Esophagus (tissue), 2 donors: ENCODE measurements around the gene NINL. TPM values are rescaled to one million over a fixed set of nuclear protein-coding genes. Genes with fewer than 3 reads are reported as not detected.
A peak's percentile ranks its signal among the peaks of the same experiment; 100 is the strongest.
"Not testable (repeated sequence)": the region's sequence is repeated elsewhere in the genome, so short reads cannot be mapped to it uniquely, and the experiment has no call there.

Experiments used
- H3K27ac ChIP-seq, 2 donors: one replicate each; pipeline ENCODE4 v1.5.1; 2013; ENCODE audit warnings: low read depth in 2 of 2, mild to moderate bottlenecking in 2 of 2, inconsistent platforms in 1 of 2, low read length in 1 of 2, moderate library complexity in 1 of 2
- H3K27me3 ChIP-seq, 2 donors: one replicate each; pipeline ENCODE4 v1.6.1; 2013; ENCODE audit warnings: low read length in 2 of 2, control low read depth in 1 of 2, mild to moderate bottlenecking in 1 of 2; ENCODE audit not compliant: insufficient read depth in 2 of 2, control insufficient read depth in 1 of 2
- H3K36me3 ChIP-seq, 2 donors: one replicate each; pipeline ENCODE4 v1.6.1; 2013; ENCODE audit warnings: low read length in 1 of 2; ENCODE audit not compliant: control insufficient read depth in 2 of 2, insufficient read depth in 2 of 2
- H3K4me1 ChIP-seq, 2 donors: one replicate each; pipeline ENCODE4 v1.6.1; 2013; ENCODE audit warnings: low read length in 1 of 2; ENCODE audit not compliant: control insufficient read depth in 2 of 2, insufficient read depth in 2 of 2
- H3K4me3 ChIP-seq, 2 donors: one replicate each; pipeline ENCODE4 v1.5.1; 2013; ENCODE audit warnings: low read length in 2 of 2, mild to moderate bottlenecking in 2 of 2, low read depth in 1 of 2, moderate library complexity in 1 of 2
- H3K9me3 ChIP-seq, 2 donors: one replicate each; pipeline ENCODE4 v1.6.1; 2013; ENCODE audit warnings: mild to moderate bottlenecking in 2 of 2, low read depth in 1 of 2, low read length in 1 of 2, moderate library complexity in 1 of 2; ENCODE audit not compliant: control insufficient read depth in 2 of 2, insufficient read depth in 1 of 2
- WGBS, 2 donors: extraction: QIAGEN DNeasy Blood & Tissue Kit; methylation state at CpG; one replicate each; pipeline ENCODE4 v1.1.7; 2013; 5-methylcytosine and 5-hydroxymethylcytosine counted together
- polyA plus RNA-seq, 2 donors: library from polyadenylated mRNA; stranded (reverse); fragments of 200-250 nt; gene quantifications; one replicate each; pipeline ENCODE4 v1.2.3, GENCODE V29; 2013
- donor health status: healthy with polysubstance abuse.
- donor health status: Bipolar disorder and iron deficiency.

NINL gene
- polyA plus RNA-seq, 2 donors, result 5.5 to 9.9 TPM

DNA sequence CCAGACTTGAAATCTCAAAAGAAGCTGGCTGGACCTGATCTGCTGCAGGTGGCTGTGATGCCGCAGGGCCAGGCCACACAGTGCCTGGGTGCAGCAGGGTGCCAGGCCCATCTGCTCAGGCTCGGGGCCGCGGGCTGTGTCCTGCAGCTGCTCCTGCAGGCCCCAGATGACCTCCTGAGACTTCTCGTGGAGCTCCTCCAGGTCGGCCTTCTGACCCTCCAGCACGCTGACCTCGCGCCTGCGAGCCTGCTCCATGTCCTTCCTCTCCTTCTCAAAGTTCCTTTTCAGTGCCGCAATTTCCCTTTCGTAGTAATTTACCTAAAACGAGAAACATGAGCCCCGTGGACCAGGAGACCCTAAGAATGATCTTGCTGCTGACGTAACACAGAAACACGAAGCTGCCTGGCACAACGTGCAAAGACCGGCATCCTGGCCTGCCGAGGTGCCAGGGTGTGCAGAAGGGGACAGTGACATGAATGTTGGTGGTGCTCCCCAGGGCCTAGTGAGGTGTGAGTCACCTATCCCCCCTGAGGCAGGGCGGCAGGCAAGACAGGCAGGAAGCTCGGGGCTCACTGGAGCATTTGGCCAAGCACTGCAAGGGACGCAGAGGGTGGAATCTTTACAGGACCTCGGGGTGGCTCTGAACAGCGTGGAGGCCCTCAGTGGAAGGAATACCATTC is 106.3 kb downstream of the NINL start:
- H3K9me3 ChIP-seq, result no peaks in the 10 kb centered on the region
- no peak overlapping the region for H3K4me3 ChIP-seq
- H3K4me1 ChIP-seq, result peaks cover 2 to 33% of the 10 kb centered on the region in 2 donors
- H3K36me3 ChIP-seq, result peaks cover 0 to 12% of the 10 kb centered on the region in 2 donors
- H3K27ac ChIP-seq, result peak overlapping the region in 1 of 2 donors; percentile 61
- 55 to 70% methylated on average over 24 of the region's 24 CpGs for WGBS, 2 donors
- H3K27me3 ChIP-seq, result no peaks in the 10 kb centered on the region

DNA sequence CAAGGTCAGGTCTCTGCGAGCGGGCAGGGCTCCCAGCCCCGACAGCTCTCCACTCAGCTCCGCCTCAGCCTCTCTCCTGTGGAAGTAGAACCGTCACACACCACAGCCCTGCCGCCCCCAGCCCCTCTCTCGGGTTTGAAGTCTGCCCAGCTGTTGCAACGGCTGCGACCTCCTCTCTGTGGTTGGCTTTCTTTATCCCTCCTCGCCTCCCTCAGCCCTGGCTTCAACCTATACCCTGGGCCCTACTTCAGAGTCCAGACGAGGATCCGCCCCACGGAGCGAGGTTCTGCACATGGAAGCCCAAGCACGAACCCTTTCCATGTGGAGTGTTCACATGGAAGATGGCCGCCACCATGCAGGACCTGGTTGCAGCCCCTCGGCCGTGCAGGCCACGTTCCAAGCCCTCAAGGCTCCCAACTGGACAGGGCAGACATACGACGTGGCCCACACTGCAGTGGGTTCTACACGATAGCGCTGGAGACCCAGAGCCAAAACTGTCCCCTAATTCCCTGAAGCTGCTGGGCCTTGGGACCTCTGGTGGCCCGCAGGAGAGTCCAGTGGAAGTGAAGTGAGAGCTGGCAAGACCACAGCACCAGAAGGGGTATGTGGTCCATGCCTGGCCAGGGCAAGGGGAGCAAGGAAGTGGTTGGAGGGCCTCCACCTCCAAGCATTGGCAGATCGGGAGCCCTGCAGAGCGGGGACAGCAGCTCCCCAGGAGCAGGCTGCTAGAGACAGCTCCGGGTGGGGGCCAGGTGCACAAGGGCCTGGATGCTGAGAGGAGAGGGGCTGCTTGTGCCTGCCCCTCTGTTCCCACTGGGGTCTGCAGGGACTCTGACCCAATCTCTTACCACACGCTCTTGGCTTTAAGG is 108.1 kb downstream of the NINL start:
- 91 to 94% methylated on average over 28 of the region's 28 CpGs for WGBS, 2 donors

DNA sequence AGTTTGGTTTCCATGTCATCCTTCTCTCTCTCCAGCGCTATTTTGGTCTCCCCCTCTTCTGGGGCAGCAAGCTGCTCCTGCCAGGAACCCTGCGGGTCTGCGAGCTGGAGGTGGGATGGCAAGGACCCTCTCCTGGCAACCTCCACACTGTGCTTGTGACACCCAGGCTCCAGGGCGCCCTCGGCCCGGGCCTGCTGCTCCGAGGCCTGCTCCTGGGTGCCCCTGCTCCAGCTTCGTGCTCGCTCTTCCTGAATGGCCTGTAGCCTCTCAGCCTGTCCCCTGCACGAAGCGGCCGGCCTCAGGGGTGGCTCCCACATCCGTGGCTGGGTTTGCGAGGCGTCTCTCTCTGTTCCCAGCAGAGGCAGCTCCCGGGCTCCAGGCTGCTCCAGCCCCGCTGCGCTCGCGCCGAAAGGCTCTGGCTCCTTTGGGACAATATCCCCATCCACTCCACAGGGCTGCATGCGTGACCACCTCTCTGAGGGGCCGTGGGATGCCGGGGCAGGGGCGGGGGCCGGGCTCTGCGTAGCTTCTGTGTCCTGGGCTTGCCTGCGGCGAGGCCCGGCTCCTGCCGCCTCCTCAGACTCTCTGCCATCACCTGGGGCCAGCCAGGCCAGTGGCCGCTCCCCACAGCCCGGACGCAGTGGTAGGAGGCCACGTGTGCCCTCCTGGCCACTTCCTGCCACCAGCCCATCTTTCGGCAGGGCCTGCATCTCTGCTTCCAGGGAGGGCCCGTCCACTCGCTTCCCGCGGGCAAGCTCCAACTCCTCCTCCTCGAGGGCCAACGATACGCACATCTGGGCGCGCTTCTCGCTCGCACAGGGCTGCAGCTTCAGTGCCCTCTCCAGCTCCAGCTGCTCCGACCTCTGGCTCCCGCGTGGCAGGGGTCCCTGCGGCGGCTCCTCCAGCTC is 109.0 kb downstream of the NINL start:
- peaks cover 2 to 22% of the 10 kb centered on the region in 2 donors for H3K4me1 ChIP-seq
- 94 to 96% methylated on average over 51 to 52 of the region's 52 CpGs for WGBS, 2 donors
- H3K36me3 ChIP-seq, result peaks cover 0 to 9% of the 10 kb centered on the region in 2 donors
- no peak overlapping the region for H3K27ac ChIP-seq
- H3K27me3 ChIP-seq, result no peaks in the 10 kb centered on the region
- no peaks in the 10 kb centered on the region for H3K9me3 ChIP-seq
- H3K4me3 ChIP-seq, result no peak overlapping the region

More for the DNA sequence above, 108.1 kb downstream of the NINL start:
- Histone ChIP-seq H3K4me1 (peaks cover 2 to 27% of the 10 kb centered on the region in 2 donors), H3K27ac (no peak overlapping the region), H3K4me3 (no peak overlapping the region), H3K9me3 (no peaks in the 10 kb centered on the region), H3K36me3 (peaks cover 0 to 9% of the 10 kb centered on the region in 2 donors), H3K27me3 (no peaks in the 10 kb centered on the region)

- WGBS, 2 donors, result 91 to 93% methylated on average over 2 of the region's 2 CpGs
- H3K36me3 ChIP-seq, result peaks cover 0 to 16% of the 10 kb centered on the region in 2 donors
- not testable (repeated sequence) for H3K27ac ChIP-seq, H3K4me3 ChIP-seq, H3K9me3 ChIP-seq, H3K27me3 ChIP-seq, H3K4me1 ChIP-seq
These were observed 112.0 kb downstream of the NINL start for GRCh38 chr20:25473297-25473696.

GRCh38 chr20:25471020-25471419 is 114.3 kb downstream of the NINL start:
- Histone ChIP-seq H3K4me3 (no peak overlapping the region), H3K9me3 (no peaks in the 10 kb centered on the region), H3K36me3 (peaks cover 3 to 7% of the 10 kb centered on the region in 2 donors), H3K27ac (no peak overlapping the region), H3K4me1 (no peaks in the 10 kb centered on the region), H3K27me3 (no peaks in the 10 kb centered on the region)
- 89 to 95% methylated on average over 7 of the region's 7 CpGs for WGBS, 2 donors

- Histone ChIP-seq H3K4me1 (no peaks in the 10 kb centered on the region), H3K27ac (no peak overlapping the region), H3K9me3 (no peaks in the 10 kb centered on the region), H3K4me3 (no peak overlapping the region), H3K36me3 (peaks cover 3 to 11% of the 10 kb centered on the region in 2 donors), H3K27me3 (no peaks in the 10 kb centered on the region)
- 62 to 69% methylated on average over 13 of the region's 13 CpGs for WGBS, 2 donors
These were observed 115.3 kb downstream of the NINL start for GRCh38 chr20:25470045-25470444.

DNA sequence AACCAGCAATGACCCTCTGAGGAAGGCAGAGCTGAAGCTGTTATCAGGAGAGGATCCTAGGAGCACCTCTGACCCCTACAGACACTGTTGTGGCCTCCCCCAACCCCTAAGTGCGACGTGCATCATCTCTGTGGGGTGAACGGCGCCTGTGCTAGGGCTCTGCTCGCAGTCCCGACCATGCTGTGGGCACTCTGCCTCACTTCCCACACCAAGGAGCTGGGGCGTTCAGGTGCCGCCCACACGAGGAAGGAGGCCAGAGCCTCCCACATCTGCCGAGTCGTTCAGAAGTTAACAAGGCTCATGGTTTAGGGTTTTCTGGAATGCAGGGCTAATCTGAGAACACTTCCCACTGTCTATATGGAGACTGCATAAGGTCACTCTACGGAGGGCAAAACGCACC is 115.8 kb downstream of the NINL start:
- H3K4me3 ChIP-seq, result no peak overlapping the region
- no peaks in the 10 kb centered on the region for H3K9me3 ChIP-seq
- H3K27ac ChIP-seq, result no peak overlapping the region
- H3K36me3 ChIP-seq, result peaks cover 3 to 12% of the 10 kb centered on the region in 2 donors
- no peaks in the 10 kb centered on the region for H3K4me1 ChIP-seq
- H3K27me3 ChIP-seq, result no peaks in the 10 kb centered on the region
- WGBS, 2 donors, result 89% methylated on average over 13 of the region's 13 CpGs

GRCh38 chr20:25468126-25469075 is 116.9 kb downstream of the NINL start:
- WGBS, 2 donors, result 96% methylated on average over 16 to 18 of the region's 18 CpGs
- Histone ChIP-seq H3K9me3 (no peaks in the 10 kb centered on the region), H3K27me3 (no peaks in the 10 kb centered on the region), H3K36me3 (peaks cover 3 to 15% of the 10 kb centered on the region in 2 donors), H3K4me1 (no peaks in the 10 kb centered on the region), H3K4me3 (no peak overlapping the region), H3K27ac (no peak overlapping the region)
